ENCODE measurements around the gene ACSL1. TPM values are rescaled to one million over a fixed set of nuclear protein-coding genes. Genes with fewer than 3 reads are reported as not detected.

The ACSL1 gene
- total RNA-seq, 1 experiment from 2014 or later: 3.5 TPM

- Histone ChIP-seq H4K20me1 (ENCODE audit: control insufficient read depth, insufficient read depth, insufficient read length) (no peaks in the 10 kb centered on the region), H3K56ac (ENCODE audit: insufficient read length, low read depth, low read length) (no peak overlapping the region), H3K23ac (ENCODE audit: insufficient read length, low read depth, low read length) (no peak overlapping the region), H4K91ac (ENCODE audit: insufficient read length, low read depth, low read length) (no peak overlapping the region), H2BK5ac (ENCODE audit: insufficient read length, low read length) (no peak overlapping the region), H2BK12ac (ENCODE audit: insufficient read length, low read depth, low read length) (no peak overlapping the region), H3K23me2 (ENCODE audit: insufficient read length, low read depth, low read length, poor library complexity, severe bottlenecking) (no peaks in the 10 kb centered on the region), H2BK120ac (ENCODE audit: low read depth, low read length, poor library complexity, severe bottlenecking) (no peak overlapping the region), H3K9ac (ENCODE audit: extremely low read depth, insufficient read length, low read length) (no peak overlapping the region), H3K18ac (ENCODE audit: insufficient read length, low read depth, low read length) (no peak overlapping the region), H2AFZ (ENCODE audit: low read length) (no peak overlapping the region), H4K8ac (replicated peaks; ENCODE audit: insufficient read length, low read depth, low read length) (no peak overlapping the region), H3T11ph (ENCODE audit: low read length) (no peak overlapping the region), H3K4me1 (ENCODE audit: insufficient read depth, low read length) (no peaks in the 10 kb centered on the region), H2BK20ac (ENCODE audit: low read depth, low read length, poor library complexity, severe bottlenecking) (no peak overlapping the region), H3K14ac (ENCODE audit: insufficient read depth, low read length) (no peak overlapping the region), H4K5ac (ENCODE audit: insufficient read length, low read depth, low read length) (no peak overlapping the region), H2AK5ac (ENCODE audit: insufficient read length, low read length) (no peak overlapping the region), H3K4ac (ENCODE audit: low read depth, low read length) (no peak overlapping the region), H3K27me3 (ENCODE audit: insufficient read depth, low read length) (no peaks in the 10 kb centered on the region), H3K79me2 (ENCODE audit: insufficient read depth, low read length) (no peaks in the 10 kb centered on the region), H2BK15ac (ENCODE audit: low read depth, low read length) (no peak overlapping the region), H3K9me3 (ENCODE audit: control insufficient read depth, low read depth, low read length) (no peaks in the 10 kb centered on the region), H3K27ac (ENCODE audit: insufficient read length, low read depth, low read length) (no peak overlapping the region), H3K4me2 (ENCODE audit: insufficient read depth, insufficient read length, low read length) (no peak overlapping the region), H3K79me1 (ENCODE audit: insufficient read depth, low read depth, low read length, poor library complexity, severe bottlenecking) (no peaks in the 10 kb centered on the region)
- Mint-ChIP-seq H3K27ac (no peak overlapping the region), H3K4me1 (no peaks in the 10 kb centered on the region; a peak in 1 of 4 replicates), H3K36me3 (ENCODE audit: insufficient read depth in 1 of 3, low read depth in 3 of 3) (no peaks in the 10 kb centered on the region), H3K9me3 (no peaks in the 10 kb centered on the region), H3K4me3 (no peak overlapping the region), H3K27me3 (ENCODE audit: low read depth) (no peaks in the 10 kb centered on the region; the same call in 1 of the 2 replicates)
- no CpG with 5 or more reads among the region's 15 CpGs for WGBS (ENCODE audit: extremely low coverage, insufficient read length, low lambda C conversion rate)
- no peak for TF ChIP-seq CTCF (conservative IDR thresholded peaks at IDR 0.05)
- DNase-seq: no peak
Observed at GRCh38 chr4:184860018-184860779, 34.4 kb upstream of the ACSL1 start.
